GM12892 (cell line): ENCODE results near the gene CDK13.

Source experiments
- POLR2A ChIP-seq: IDR thresholded peaks from 2 replicates; pipeline ENCODE4 v1.6.1; 2011; ENCODE audit warnings: low read depth, low read length, control low read depth
- POLR2AphosphoS5 ChIP-seq: IDR thresholded peaks from 2 replicates; pipeline ENCODE4 v1.6.1; 2011; ENCODE audit warnings: low read depth, low read length, control low read depth
- TAF1 ChIP-seq: IDR thresholded peaks from 2 replicates; pipeline ENCODE4 v1.6.1; 2011; ENCODE audit warnings: low read depth, mild to moderate bottlenecking, control low read depth, low read length, borderline replicate concordance

DNA sequence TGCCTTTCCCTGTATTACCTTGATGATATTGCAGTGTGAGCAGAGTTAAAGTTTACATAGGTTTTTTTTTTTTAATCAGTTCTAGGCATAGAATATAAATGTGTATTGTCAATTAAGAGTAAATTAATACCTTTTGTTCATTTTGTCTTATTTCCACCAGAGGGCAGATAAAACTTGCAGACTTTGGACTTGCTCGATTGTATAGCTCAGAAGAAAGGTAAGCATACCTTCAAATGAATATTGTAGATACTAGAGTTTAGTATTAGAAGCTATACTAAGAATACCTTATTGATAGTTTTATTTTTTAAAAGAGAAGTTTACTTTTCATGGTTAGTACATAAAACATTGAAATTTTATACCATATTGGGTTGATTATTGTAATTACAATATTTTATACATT, 97.6 kb downstream of the CDK13 start:
- TF ChIP-seq POLR2AphosphoS5 (no peak), POLR2A (no peak), TAF1 (no peak)
